ENCODE results near the gene KAT2A. TPM values are rescaled to one million over a fixed set of nuclear protein-coding genes. Genes with fewer than 3 reads are reported as not detected.
A peak's percentile ranks its signal among the peaks of the same experiment; 100 is the strongest.

The KAT2A gene
- total and polyA plus RNA-seq, 9 of the 15 experiments (the other 6 are each of a cell fraction or from before 2014, with no cell fraction given) = 1.5 to 80.4 (median 31.9) TPM

DNA sequence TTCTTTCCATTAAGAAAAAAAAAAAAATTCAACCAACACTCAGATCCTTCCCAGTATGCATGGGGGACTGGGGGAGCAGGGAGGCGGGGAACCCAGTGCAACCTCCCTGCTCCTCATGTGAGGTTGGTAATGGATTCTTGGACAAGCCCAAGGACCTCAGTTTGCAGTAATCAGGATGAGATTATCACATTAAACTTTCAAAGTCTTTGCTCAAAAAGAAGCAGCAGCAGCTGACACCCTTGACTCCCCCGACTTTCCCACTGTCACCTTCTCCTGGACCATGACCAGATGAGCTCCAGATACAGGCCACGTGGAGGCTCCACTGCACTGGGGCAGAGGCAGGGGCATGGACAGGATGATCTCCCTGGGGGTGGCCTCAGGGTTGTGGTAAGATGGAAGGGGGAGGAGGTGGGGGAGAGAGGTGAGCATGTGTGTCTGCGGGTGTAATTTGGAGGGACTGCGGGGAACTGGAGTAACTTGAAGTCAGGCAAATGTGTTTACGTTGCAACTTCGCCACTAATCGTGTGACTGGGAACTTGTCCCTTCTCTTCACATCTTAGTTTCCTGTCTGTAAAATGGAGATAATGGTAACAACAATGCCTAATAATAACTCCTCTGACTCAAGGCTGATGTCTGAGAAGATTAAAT, 42.6 kb downstream of the KAT2A start (continued):
- TF ChIP-seq FIP1L1 (IDR thresholded peaks at IDR 0.05; ENCODE audit: low read depth, low read length, poor library complexity, severe bottlenecking) = no peak
- TF ChIP-seq GABPB1 (CRISPR knock-in tag; IDR thresholded peaks at IDR 0.05) = no peak
- TF ChIP-seq, protein P1, sequence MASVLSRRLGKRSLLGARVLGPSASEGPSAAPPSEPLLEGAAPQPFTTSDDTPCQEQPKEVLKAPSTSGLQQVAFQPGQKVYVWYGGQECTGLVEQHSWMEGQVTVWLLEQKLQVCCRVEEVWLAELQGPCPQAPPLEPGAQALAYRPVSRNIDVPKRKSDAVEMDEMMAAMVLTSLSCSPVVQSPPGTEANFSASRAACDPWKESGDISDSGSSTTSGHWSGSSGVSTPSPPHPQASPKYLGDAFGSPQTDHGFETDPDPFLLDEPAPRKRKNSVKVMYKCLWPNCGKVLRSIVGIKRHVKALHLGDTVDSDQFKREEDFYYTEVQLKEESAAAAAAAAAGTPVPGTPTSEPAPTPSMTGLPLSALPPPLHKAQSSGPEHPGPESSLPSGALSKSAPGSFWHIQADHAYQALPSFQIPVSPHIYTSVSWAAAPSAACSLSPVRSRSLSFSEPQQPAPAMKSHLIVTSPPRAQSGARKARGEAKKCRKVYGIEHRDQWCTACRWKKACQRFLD (CRISPR knock-in tag; IDR thresholded peaks at IDR 0.05) = no peak
- TF ChIP-seq SP1 (CRISPR knock-in tag; IDR thresholded peaks at IDR 0.05) = no peak
- no peak for TF ChIP-seq ZFPM2 (CRISPR knock-in tag; IDR thresholded peaks at IDR 0.05)
- TF ChIP-seq C11orf30 (IDR thresholded peaks at IDR 0.05; ENCODE audit: low read depth) = peak; percentile 92
- TF ChIP-seq, protein P2, sequence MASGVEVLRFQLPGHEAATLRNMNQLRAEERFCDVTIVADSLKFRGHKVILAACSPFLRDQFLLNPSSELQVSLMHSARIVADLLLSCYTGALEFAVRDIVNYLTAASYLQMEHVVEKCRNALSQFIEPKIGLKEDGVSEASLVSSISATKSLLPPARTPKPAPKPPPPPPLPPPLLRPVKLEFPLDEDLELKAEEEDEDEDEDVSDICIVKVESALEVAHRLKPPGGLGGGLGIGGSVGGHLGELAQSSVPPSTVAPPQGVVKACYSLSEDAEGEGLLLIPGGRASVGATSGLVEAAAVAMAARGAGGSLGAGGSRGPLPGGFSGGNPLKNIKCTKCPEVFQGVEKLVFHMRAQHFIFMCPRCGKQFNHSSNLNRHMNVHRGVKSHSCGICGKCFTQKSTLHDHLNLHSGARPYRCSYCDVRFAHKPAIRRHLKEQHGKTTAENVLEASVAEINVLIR (CRISPR knock-in tag; IDR thresholded peaks at IDR 0.05) = no peak
- no peak for TF ChIP-seq ZC3H8 (IDR thresholded peaks at IDR 0.05)
- TF ChIP-seq ARID3A (IDR thresholded peaks at IDR 0.05; ENCODE audit: borderline replicate concordance, low read depth, low read length) = no peak
- TF ChIP-seq BACH1 (tag; IDR thresholded peaks at IDR 0.05) = no peak
- TF ChIP-seq GATAD2A (IDR thresholded peaks at IDR 0.05) = peak; percentile 60; the same call in 1 of the 2 replicates
- TF ChIP-seq ZBTB8A (IDR thresholded peaks at IDR 0.05; ENCODE audit: partially characterized antibody) = no peak
- no peak for TF ChIP-seq POLR3A (IDR thresholded peaks at IDR 0.05; ENCODE audit: borderline replicate concordance, extremely low read depth, insufficient read depth, insufficient read length)
- no peak for TF ChIP-seq SRSF9 (IDR thresholded peaks at IDR 0.05; ENCODE audit: borderline replicate concordance, low read depth, low read length)
- peak; percentile 22; the same call in 1 of the 2 replicates for TF ChIP-seq HMBOX1 (IDR thresholded peaks at IDR 0.05)
